Gastrocnemius medialis (tissue), 4 donors: Measurements from ENCODE around the gene COL6A1.

ENCODE experiments used
- CTCF ChIP-seq, 5 experiments: fragments of 450-650 bp in 3 of 5; fragments of 200-600 bp in 2 of 5; sonication (generic) in 2 of 5; IDR thresholded peaks in 4 of 5; conservative IDR thresholded peaks in 1 of 5; 1 replicate in 4 of 5; 2 replicates in 1 of 5; pipeline ENCODE4 v1.5.1; 2016 to 2019; ENCODE audit warnings: antibody characterized with exemption in 5 of 5, mild to moderate bottlenecking in 3 of 5, moderate library complexity in 3 of 5
- POLR2A ChIP-seq, 2 donors: fragments of 450-650 bp; IDR thresholded peaks; one replicate each; pipeline ENCODE4 v1.6.1; 2017; ENCODE audit warnings: antibody characterized with exemption in 2 of 2, mild to moderate bottlenecking in 2 of 2, moderate library complexity in 2 of 2

GRCh38 chr21:45959182-45959581, 22.4 kb upstream of the COL6A1 start:
- no peak for TF ChIP-seq POLR2A (IDR thresholded peaks at IDR 0.05)
- no peak for TF ChIP-seq CTCF (IDR thresholded peaks at IDR 0.05 in 4 of 5, conservative IDR thresholded peaks at IDR 0.05 in 1 of 5)
